Neuron (in vitro differentiated cells): ENCODE data around the gene NSF.

Source experiments
- H2AFZ ChIP-seq: one replicate; pipeline ENCODE4 v1.6.1; 2013; ENCODE audit warnings: low read depth, mild to moderate bottlenecking, inconsistent platforms, low read length, moderate library complexity
- H3K27me3 ChIP-seq: one replicate; pipeline ENCODE4 v1.6.1; 2013; ENCODE audit warnings: low read length; ENCODE audit not compliant: insufficient read depth
- H3K36me3 ChIP-seq: one replicate; pipeline ENCODE4 v1.6.1; 2013; ENCODE audit warnings: low read length; ENCODE audit not compliant: insufficient read depth
- H3K4me1 ChIP-seq: one replicate; pipeline ENCODE4 v1.6.1; 2013; ENCODE audit warnings: low read length; ENCODE audit not compliant: insufficient read depth
- H3K4me3 ChIP-seq: 2 replicates; pipeline ENCODE4 v1.5.1; 2013; ENCODE audit warnings: mild to moderate bottlenecking, low read length, moderate library complexity
- H3K9me3 ChIP-seq: one replicate; pipeline ENCODE4 v1.6.1; 2013; ENCODE audit warnings: low read length

Gene NSF

GRCh38 chr17:46800573-46800972 lies 210.1 kb downstream of the NSF start:
- H3K9me3 ChIP-seq: peaks cover 6% of the 10 kb centered on the region
- no peak overlapping the region for H3K4me3 ChIP-seq
- H3K36me3 ChIP-seq: peaks cover 11% of the 10 kb centered on the region
- no peaks in the 10 kb centered on the region for H3K27me3 ChIP-seq
- no peak overlapping the region for H2AFZ ChIP-seq
- H3K4me1 ChIP-seq: no peaks in the 10 kb centered on the region

- Histone ChIP-seq H3K36me3 (peaks cover 22% of the 10 kb centered on the region), H3K4me1 (no peaks in the 10 kb centered on the region), H3K9me3 (peaks cover 6% of the 10 kb centered on the region), H3K4me3 (no peak overlapping the region), H2AFZ (no peak overlapping the region), H3K27me3 (no peaks in the 10 kb centered on the region)
Observed at GRCh38 chr17:46802800-46803199, 212.3 kb downstream of the NSF start.

- Histone ChIP-seq H3K9me3 (peaks cover 6% of the 10 kb centered on the region), H3K27me3 (no peaks in the 10 kb centered on the region), H3K4me3 (no peak overlapping the region), H3K36me3 (peaks cover 22% of the 10 kb centered on the region), H2AFZ (no peak overlapping the region), H3K4me1 (no peaks in the 10 kb centered on the region)
Observed at GRCh38 chr17:46803544-46803943, 213.1 kb downstream of the NSF start.

- Histone ChIP-seq H3K36me3 (peaks cover 21% of the 10 kb centered on the region), H3K4me3 (no peak overlapping the region), H3K27me3 (no peaks in the 10 kb centered on the region), H3K9me3 (peaks cover 6% of the 10 kb centered on the region), H3K4me1 (no peaks in the 10 kb centered on the region), H2AFZ (no peak overlapping the region)
Observed at GRCh38 chr17:46805771-46806170, 215.3 kb downstream of the NSF start.
